ENCODE data around the gene GCSAML.

Gene GCSAML

DNA sequence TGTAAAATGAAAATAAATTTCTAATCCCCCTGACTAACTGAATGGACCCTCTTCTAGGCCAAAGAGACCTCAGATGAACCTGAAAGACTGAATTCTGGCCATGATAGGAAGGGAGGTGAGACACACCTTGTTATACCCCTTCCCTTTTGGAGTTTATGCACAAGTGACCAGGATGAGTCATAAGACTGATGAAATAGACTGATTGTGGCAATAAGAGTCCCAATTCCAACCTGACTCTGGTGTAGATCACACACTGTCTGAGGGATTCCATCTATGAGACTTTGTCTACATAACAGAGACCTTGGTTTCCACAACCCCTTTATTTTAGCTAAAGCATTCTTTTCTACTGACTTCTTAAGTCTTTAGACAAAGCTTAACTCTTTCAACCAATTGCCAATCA is 25.7 kb downstream of the GCSAML start:
- no peak for ATAC-seq

DNA sequence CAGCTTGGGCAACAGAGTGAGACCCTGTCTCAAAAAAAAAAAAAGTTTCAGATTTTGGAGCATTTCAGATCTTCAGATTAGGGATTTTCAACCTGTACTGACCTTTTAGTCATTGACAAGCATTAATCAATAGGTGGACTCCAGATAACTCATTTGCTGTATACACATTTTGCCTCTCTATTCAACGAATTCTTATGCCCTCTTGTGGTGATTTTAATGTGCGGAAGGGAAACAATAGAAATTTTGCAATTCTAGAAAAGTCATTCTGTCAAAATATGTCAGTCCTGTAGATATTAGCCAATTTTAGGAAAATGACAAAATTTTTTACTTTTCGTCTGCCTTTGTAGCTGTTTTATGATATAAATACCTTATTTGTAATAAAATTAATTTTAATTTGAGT is 27.6 kb downstream of the GCSAML start:
- no peak for ATAC-seq

DNA sequence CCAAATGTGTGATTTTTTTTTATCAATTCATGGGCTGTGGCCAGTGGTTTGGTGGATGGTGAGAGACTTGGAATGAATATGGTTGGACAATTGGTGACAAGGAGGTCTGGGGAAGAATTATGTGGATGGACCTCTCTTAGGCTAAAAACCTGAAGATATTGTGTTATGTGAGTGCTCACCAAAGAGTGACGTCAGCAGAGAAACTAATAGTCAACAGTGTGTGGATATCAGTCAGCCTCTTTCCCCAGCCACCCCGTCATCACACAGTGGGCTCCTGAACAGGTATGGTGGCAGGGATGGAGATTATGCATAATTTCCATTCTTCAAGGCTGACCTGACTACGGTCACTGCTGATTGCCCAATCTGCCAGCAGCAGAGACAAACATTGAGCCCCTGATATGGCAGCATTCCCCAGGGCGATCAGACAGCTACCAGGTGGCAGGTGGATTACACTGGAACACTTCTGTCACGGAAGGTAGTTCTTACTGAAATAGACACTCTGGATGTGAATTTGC is 30.1 kb downstream of the GCSAML start:
- no peak for ATAC-seq

DNA sequence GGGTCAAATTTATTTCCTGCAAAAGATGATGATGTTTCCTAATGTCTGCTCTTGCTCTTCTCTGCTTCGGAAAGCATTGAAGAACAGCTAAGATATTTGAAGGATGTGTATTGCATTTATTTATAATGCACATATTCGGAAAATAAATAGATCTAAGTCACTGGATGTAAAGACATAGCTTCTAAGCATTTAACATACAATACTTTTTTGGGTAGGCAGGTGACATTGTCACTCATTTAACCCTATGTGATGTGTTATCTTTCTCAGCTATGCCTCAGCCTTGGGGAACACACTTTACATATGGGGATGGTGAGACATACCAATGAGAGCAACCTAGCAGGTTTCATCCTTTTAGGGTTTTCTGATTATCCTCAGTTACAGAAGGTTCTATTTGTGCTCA is 39.1 kb downstream of the GCSAML start, which contains the start of gene OR2G2:
TSS of gene OR2G2 (plus strand) at position 301 of the 400 bp plus-strand sequence. CDS start at position 301, 0 bp downstream.
- no peak for ATAC-seq

DNA sequence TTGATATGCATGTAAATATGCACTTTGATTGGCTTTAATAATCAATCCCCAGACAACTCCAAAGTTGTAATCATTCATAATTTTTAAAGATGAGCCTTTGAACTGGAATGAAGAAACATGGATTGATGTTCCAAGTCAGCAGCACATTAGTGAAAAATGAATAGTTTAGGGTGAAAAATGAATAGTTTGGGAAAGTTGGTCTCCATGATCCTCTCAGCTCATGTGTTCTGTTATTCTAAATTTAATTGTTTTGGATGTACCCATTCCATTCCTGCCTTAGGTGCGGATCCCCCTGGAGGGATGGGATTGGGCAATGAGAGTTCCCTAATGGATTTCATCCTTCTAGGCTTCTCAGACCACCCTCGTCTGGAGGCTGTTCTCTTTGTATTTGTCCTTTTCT is 56.4 kb downstream of the GCSAML start, which contains the start of gene OR2G3:
TSS of gene OR2G3 (plus strand) at position 301 of the 400 bp plus-strand sequence. CDS start at position 301, 0 bp downstream.
- no peak for ATAC-seq

DNA sequence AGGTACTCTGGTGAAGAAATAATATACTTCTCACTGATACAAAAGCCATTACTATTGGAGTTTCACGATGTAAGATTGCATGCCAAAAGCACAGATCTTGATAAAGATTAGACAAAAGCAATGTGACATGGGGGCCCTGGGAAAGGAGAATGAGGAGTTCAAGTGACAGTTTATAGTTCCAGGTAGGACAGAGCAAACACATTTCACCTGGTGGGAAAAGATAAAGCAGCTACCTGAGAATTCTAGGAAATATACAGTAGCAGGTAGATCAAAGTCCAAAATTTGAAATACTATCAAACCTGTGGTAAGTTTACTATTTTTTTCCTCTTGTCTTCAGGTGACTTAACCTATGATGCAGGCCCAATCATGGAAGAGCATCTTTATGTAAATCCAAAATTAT is 64.5 kb downstream of the GCSAML start:
- ATAC-seq: no peak

DNA sequence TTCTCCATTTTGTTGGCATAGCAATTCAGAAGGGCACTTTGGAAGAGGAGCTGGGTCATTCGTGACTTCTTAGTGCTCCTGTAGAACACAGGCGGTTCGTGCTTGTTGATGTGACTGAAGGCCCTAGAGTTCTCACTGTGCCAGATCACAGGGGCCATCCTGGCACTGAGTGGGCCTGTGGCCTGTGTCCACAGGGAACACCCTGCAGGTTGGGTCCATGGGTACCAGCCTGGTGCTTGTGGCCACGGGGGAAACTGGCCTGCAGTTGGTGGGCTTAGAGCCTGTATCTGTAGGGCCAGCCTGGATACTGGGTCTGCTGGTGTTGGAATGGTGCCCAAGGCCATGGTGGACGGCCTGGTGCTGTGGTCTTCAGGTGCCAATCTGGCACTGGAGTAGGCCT is 65.7 kb downstream of the GCSAML start:
- no peak for ATAC-seq
